K562 (cell line): ENCODE results near the gene ZNF689. TPM values are rescaled to one million over a fixed set of nuclear protein-coding genes. Genes with fewer than 3 reads are reported as not detected.

ENCODE experiments used
- ATAC-seq: fragments of 200-7000 bp; cut with Tn5 transposase; 3 replicates; pipeline ENCODE4 v1.9.1; 2020; ENCODE audit warnings: moderate library complexity
- BruUV-seq: library from RNA; stranded (reverse); fragments of 400-500 nt; replicated peaks from 2 replicates; lab custom pipeline; 2021; lab: Mats Ljungman, UMichigan
- CTCF ChIA-PET: fragments of 300-600 bp; formaldehyde crosslinking; extraction: SDS; loops from one replicate; lab custom pipeline; 2021; ENCODE audit warnings: low intra/inter-chr PET ratio; lab: Yijun Ruan, JAX
- POLR2A ChIA-PET: fragments of 300-600, 350-650 bp; sonication (Branson Sonifier 250); formaldehyde crosslinking; extraction: SDS; loops from one replicate; lab custom pipeline; 2021; ENCODE audit warnings: antibody characterized with exemption, inconsistent platforms; lab: Yijun Ruan, JAX
- DNase-seq, 4 experiments: peaks; one replicate each; pipeline versions ENCODE4 v3.0.0 to v3.0.0-alpha.2; 2011 to 2018; ENCODE audit warnings: low spot score in 3 of 4, mixed read lengths in 3 of 4; ENCODE audit errors: extremely low read depth in 1 of 4
- FAIRE-seq: peaks from 2 replicates; lab custom pipeline; 2011; peaks lifted over from hg19 to GRCh38; lab: Jason Lieb, UNC
- H2AFZ ChIP-seq: 2 replicates; pipeline ENCODE4 v1.6.0; 2011; ENCODE audit warnings: low read depth, low read length, control low read depth, inconsistent platforms
- H3K27ac ChIP-seq: fragments of 200-600 bp; 3 replicates; pipeline ENCODE4 v1.8.0; 2011; ENCODE audit warnings: low read depth, mild to moderate bottlenecking, control low read depth, inconsistent platforms, low read length, moderate library complexity, mixed read lengths; ENCODE audit errors: extremely low read depth
- H3K27me3 ChIP-seq, 2 experiments: fragments of 300-600 bp in 1 of 2; 2 replicates in 1 of 2; 3 replicates in 1 of 2; pipeline versions ENCODE4 v1.6.0 to v1.8.0; 2011; ENCODE audit warnings: inconsistent platforms in 2 of 2, low read length in 2 of 2, mild to moderate bottlenecking in 1 of 2, mixed read lengths in 1 of 2, moderate library complexity in 1 of 2; ENCODE audit not compliant: control insufficient read depth in 2 of 2, insufficient read depth in 2 of 2
- H3K36me3 ChIP-seq: fragments of 300-600 bp; 3 replicates; pipeline ENCODE4 v1.8.0; 2011; ENCODE audit warnings: mild to moderate bottlenecking, low read length, inconsistent platforms; ENCODE audit not compliant: control insufficient read depth, insufficient read depth
- H3K4me1 ChIP-seq, 2 experiments: fragments of 200-600 bp in 1 of 2; replicated peaks in 1 of 2; 2 replicates in 1 of 2; 3 replicates in 1 of 2; pipeline versions ENCODE4 v1.5.1 to v1.8.0; 2011; ENCODE audit warnings: inconsistent platforms in 2 of 2, low read length in 2 of 2, mild to moderate bottlenecking in 1 of 2, mixed read lengths in 1 of 2, moderate library complexity in 1 of 2; ENCODE audit not compliant: control insufficient read depth in 2 of 2, insufficient read depth in 2 of 2
- H3K4me2 ChIP-seq: 2 replicates; pipeline ENCODE4 v1.6.1; 2011; ENCODE audit warnings: low read length, control low read depth, inconsistent platforms, mixed read lengths; ENCODE audit not compliant: insufficient read depth
- H3K4me3 ChIP-seq: fragments of 200-600 bp; sonication (generic), shearing (Covaris generic); 2 replicates; pipeline ENCODE4 v1.5.1; 2016; ENCODE audit warnings: control low read depth, inconsistent platforms
- H3K79me2 ChIP-seq: fragments of 200-600 bp; 3 replicates; pipeline ENCODE4 v1.8.0; 2011; ENCODE audit warnings: low read length, inconsistent platforms; ENCODE audit not compliant: control insufficient read depth, insufficient read depth
- H3K9ac ChIP-seq, 2 experiments: 2 replicates each; pipeline versions ENCODE4 v1.6.0 to v1.6.1; 2011; ENCODE audit warnings: low read depth in 2 of 2, low read length in 2 of 2, control low read depth in 1 of 2, inconsistent platforms in 1 of 2, mild to moderate bottlenecking in 1 of 2, mixed read lengths in 1 of 2; ENCODE audit not compliant: insufficient read depth in 1 of 2
- H3K9me1 ChIP-seq: one replicate; pipeline ENCODE4 v1.6.0; 2011; ENCODE audit warnings: inconsistent platforms, mild to moderate bottlenecking, low read length, moderate library complexity; ENCODE audit not compliant: control insufficient read depth, insufficient read depth
- H3K9me3 ChIP-seq: replicated peaks from 2 replicates; pipeline ENCODE4 v1.5.1; 2011; ENCODE audit warnings: low read depth, low read length, inconsistent platforms; ENCODE audit not compliant: control insufficient read depth, insufficient read depth
- H4K20me1 ChIP-seq: replicated peaks from 2 replicates; pipeline ENCODE4 v1.6.1; 2011; ENCODE audit warnings: low read length, inconsistent platforms, mixed read lengths; ENCODE audit not compliant: control insufficient read depth, insufficient read depth
- ETV5 ChIP-seq: sonication (generic); formaldehyde crosslinking; IDR thresholded peaks from 2 replicates; pipeline ENCODE4 v1.4.0; 2020; ENCODE audit warnings: low read depth, mild to moderate bottlenecking, missing genetic modification reagents
- NFIX ChIP-seq: fragments of 250-450 bp; sonication (Bioruptor Pico); IDR thresholded peaks from 2 replicates; pipeline ENCODE4 v1.4.0; 2020; ENCODE audit warnings: low read depth, mild to moderate bottlenecking, moderate library complexity
- NFXL1 ChIP-seq: fragments of 450-650 bp; formaldehyde crosslinking; IDR thresholded peaks from 2 replicates; pipeline ENCODE4 v1.4.0; 2021; ENCODE audit warnings: mild to moderate bottlenecking
- POLR2G ChIP-seq: fragments of 200-400 bp; formaldehyde crosslinking; IDR thresholded peaks from 2 replicates; pipeline ENCODE4 v1.6.1; 2017; ENCODE audit warnings: low read depth, mild to moderate bottlenecking, antibody characterized with exemption, low read length, moderate library complexity
- RBM14 ChIP-seq: fragments of 200-400 bp; formaldehyde crosslinking; IDR thresholded peaks from 2 replicates; pipeline ENCODE4 v1.6.1; 2018; ENCODE audit warnings: low read depth, mild to moderate bottlenecking, low read length, moderate library complexity, borderline replicate concordance; ENCODE audit not compliant: insufficient read depth
- ZNF707 ChIP-seq: fragments of 250-450 bp; sonication (Bioruptor Pico); conservative IDR thresholded peaks from 2 replicates; pipeline ENCODE4 v1.8.0; 2022; ENCODE audit warnings: inconsistent platforms, mild to moderate bottlenecking, moderate library complexity
- WGBS: fragments of 100-300 bp; shearing (Covaris generic); methylation state at CpG from one replicate; pipeline ENCODE4 v1.1.6; 2016; ENCODE audit warnings: low coverage, mixed read lengths; ENCODE audit not compliant: insufficient coverage; ENCODE audit errors: missing lambda C conversion rate; 5-methylcytosine and 5-hydroxymethylcytosine counted together
- in situ Hi-C: fragments of 300-500 bp; cut with MboI; formaldehyde crosslinking; loops from 4 replicates; pipeline ENCODE4 v1.15.0; 2018; ENCODE audit warnings: inconsistent platforms, mixed read lengths
- intact Hi-C: fragments of 100-400 bp; cut with micrococcal nuclease; formaldehyde crosslinking; loops from 2 replicates; pipeline ENCODE4 v1.14.2; 2022
- polyA plus RNA-seq, 8 experiments: library from polyadenylated mRNA; depleted of rRNA in 4 of 8; stranded (reverse) in 5 of 8; unstranded in 3 of 8; fragments of >200 nt; fragmentation: Nextera tagmentation in 2 of 8; fragmentation: Illumina TruSeq in 1 of 8; extraction: Ambion mirVana in 2 of 8; extraction: Trizol in 1 of 8; gene quantifications; 2 replicates each; pipeline versions ENCODE4 v1.2.1 to v1.2.3, GENCODE V29; 2011 to 2014; ENCODE audit warnings: inconsistent platforms in 1 of 8, missing spikeins in 1 of 8
- total RNA-seq, 7 experiments: library from RNA; depleted of rRNA in 6 of 7; stranded (reverse); fragments of >200 nt in 6 of 7; fragmentation: Illumina TruSeq in 2 of 7; extraction: Trizol in 2 of 7; gene quantifications; 2 replicates each; pipeline versions ENCODE4 v1.2.1 to v1.2.3, GENCODE V29; 2011 to 2021; ENCODE audit warnings: low replicate concordance in 1 of 7

Gene ZNF689
- total and polyA plus RNA-seq, 9 of the 15 experiments (the other 6 are each of a cell fraction or from before 2014, with no cell fraction given), result 5.4 to 15.4 (median 10.8) TPM

- TF ChIP-seq ZNF707 (CRISPR knock-in tag) (no peak), ETV5 (no peak), NFXL1 (CRISPR knock-in tag) (no peak), POLR2G (peak; percentile 59; the same call in 1 of the 2 replicates)
Measured at GRCh38 chr16:30555315-30556124, 54.7 kb downstream of the ZNF689 start (continued).

DNA sequence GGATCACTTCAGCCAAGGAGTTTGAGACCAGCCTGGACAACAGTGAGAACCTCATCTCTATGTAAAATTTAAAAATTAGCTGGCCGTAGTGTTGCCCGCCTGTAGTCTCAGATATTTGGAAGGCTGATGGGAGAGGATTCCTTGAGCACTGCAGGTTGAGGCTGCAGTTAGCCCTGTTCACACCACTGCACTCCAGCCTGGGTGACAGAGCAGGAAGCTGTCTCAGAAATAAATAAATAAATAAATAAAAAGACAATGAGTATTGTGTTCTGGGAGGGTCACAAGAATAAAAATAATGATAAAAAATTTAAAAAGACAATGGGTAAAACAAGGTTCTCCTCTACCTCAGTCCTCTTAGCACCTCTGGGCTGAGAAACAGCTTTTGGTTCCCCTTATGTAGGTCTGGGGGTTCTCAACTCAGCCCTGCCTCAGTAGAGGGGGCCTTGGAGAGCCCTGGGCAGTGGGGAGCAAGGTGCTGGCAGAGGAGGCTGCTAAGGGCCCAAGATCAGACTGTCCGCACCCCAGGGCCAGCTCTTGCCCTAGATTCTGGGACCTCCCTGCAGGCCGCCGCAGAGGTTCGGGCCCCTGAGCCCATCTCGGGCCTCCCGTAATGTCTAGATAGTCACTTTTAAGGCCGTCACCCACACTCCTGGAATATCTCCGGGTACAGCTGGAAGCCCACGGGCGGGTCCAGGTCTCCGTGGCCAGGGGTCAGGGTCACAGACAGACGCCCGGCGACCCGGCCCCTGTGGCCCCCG is 55.5 kb downstream of the ZNF689 start:
- no peak overlapping the region for H3K4me2 ChIP-seq
- BruUV-seq, result no TSS peak
- no peak for FAIRE-seq
- H3K36me3 ChIP-seq, result peaks cover 28% of the 10 kb centered on the region; the same call in 2 of the 3 replicates
- ChIA-PET POLR2A (interaction anchor here (0.8 to 4.9 kb wide), 6 partner anchors 10 to 119 kb away, joined by 3 to 20 read pairs (median 4); partner anchors contain the start of genes ZNF688 and ZNF689), CTCF (no interaction called here)
- no peaks in the 10 kb centered on the region; the same call in 1 of the 2 replicates for H3K9me3 ChIP-seq
- no peaks in the 10 kb centered on the region; the same call in 1 of the 2 replicates for H4K20me1 ChIP-seq
- no peaks in the 10 kb centered on the region for H3K9me1 ChIP-seq
- no peak for ATAC-seq
- peaks cover 29 to 58% of the 10 kb centered on the region in 2 experiments; a peak in 4 of 5 replicates for H3K4me1 ChIP-seq
- WGBS, result 97% methylated on average over 4 of the region's 18 CpGs
- intact Hi-C loops, result no loop called here
- TF ChIP-seq NFIX (CRISPR knock-in tag), result no peak
- TF ChIP-seq ZNF707 (CRISPR knock-in tag), result no peak
- 0 out of 2 replicates have a peak, but pooled peaks have one; percentile 3 for TF ChIP-seq RBM14
- H2AFZ ChIP-seq, result no peak overlapping the region
- peaks cover 30% of the 10 kb centered on the region for H3K79me2 ChIP-seq
- in situ Hi-C loops, result no loop called here
- no peaks in the 10 kb centered on the region for H3K27me3 ChIP-seq
- no peak for DNase-seq
- peak overlapping the region in 1 of 2 experiments; percentile 10; a peak in 2 of 4 replicates for H3K9ac ChIP-seq
- no peak overlapping the region for H3K4me3 ChIP-seq
- no peak overlapping the region for H3K27ac ChIP-seq
